NCI-H2196 (cell line): ENCODE data around the gene RAPGEFL1.
A peak's percentile ranks its signal among the peaks of the same experiment; 100 is the strongest.
"Not testable (repeated sequence)": the region's sequence is repeated elsewhere in the genome, so short reads cannot be mapped to it uniquely, and the experiment has no call there.

ENCODE experiments used
- DNase-seq: peaks from one replicate; lab custom pipeline; 2025; ENCODE audit not compliant: unreplicated experiment; lab: John Stamatoyannopoulos, UW

Gene RAPGEFL1

GRCh38 chr17:40198576-40198975 is 21.3 kb downstream of the RAPGEFL1 start:
- DNase-seq = no peak

- no peak for DNase-seq
Observed at GRCh38 chr17:40203131-40203530, 25.9 kb downstream of the RAPGEFL1 start.

GRCh38 chr17:40206193-40206592 is 28.9 kb downstream of the RAPGEFL1 start:
- DNase-seq = not testable (repeated sequence)

- no peak for DNase-seq
Observed at GRCh38 chr17:40209404-40210093, 32.3 kb downstream of the RAPGEFL1 start.

DNA sequence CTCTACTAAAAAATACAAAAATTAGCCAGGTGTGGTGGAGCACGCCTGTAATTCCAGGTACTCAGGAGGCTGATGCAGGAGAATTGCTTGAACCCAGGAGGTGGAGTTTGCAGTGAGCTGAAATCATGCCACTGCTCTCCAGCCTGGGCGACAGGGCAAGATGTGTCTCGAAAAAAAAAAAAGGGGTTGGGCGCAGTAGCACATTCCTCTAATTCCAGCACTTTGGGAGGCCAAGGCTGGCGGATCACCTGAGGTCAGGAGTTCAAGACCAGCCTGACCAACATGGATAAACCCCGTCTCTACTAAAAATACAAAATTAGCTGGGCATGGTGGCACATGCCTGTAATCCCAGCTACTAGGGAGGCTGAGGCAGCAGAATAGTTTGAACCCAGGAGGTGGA is 36.6 kb downstream of the RAPGEFL1 start:
- not testable (repeated sequence) for DNase-seq

GRCh38 chr17:40218006-40218739 is 40.9 kb downstream of the RAPGEFL1 start:
- DNase-seq = no peak

GRCh38 chr17:40218740-40219593 is 41.7 kb downstream of the RAPGEFL1 start, which contains the start of gene WIPF2:
WIPF2 (plus strand) TSS chr17:40219304; CDS start chr17:40256460, 37,156 bp downstream.
- peak; percentile 89 for DNase-seq

GRCh38 chr17:40219594-40220338 is 42.5 kb downstream of the RAPGEFL1 start:
- peak; percentile 25 for DNase-seq

DNA sequence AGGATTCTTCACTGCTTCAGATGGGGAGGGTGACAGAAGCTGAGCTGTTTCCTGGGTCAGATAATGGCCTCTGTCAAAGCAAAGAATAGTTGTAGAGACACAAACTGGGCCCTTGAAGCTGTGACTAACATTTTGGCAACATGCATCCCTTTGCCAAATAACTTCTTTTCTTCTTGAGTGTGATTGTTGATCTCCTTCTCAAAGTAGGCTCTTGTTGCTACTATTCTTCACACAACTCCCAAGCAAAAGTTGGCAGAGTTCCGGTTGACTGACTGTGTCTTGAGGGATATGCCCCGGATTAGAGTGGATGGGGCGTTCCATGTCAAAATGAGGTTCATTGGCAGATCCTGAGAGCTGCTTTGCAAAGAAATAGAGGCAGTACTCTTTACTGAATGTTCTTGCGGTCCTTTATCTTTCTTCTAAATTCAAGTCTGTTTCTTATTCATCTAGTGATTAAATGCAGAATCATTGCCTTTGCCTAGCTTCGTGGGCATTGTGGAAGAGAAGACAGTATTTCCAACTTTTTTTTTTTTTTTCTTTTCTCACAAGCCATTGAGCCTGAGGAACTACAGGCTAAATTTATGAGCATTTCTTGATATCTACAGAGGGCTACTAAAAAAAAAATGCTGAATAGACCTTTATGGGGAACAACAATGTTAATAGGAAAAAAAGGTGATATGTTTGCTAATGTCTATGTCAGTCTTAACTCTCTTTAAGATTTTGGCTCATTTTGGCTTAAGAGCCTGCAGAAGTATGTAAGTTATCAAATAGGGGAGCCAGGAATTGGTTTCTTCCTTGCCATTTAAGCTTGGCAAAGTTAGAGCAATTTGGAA is 47.7 kb downstream of the RAPGEFL1 start:
- no peak for DNase-seq

DNA sequence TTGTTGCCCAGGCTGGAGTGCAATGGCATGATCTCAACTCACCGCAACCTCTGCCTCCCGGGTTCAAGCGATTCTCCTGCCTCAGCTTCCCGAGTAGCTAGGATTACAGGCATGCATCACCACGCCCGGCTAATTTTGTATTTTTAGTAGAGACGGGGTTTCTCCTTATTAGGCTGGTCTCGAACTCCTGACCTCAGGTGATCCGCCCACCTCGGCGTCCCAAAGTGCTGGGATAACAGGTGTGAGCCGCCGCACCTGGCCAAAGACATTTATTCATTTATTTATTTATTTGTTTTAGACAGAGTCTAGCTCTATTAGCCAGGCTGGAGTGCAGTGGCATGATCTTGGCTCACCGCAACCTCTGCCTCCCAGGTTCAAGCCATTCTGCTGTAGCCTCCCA is 51.9 kb downstream of the RAPGEFL1 start:
- DNase-seq = not testable (repeated sequence)

GRCh38 chr17:40230670-40231069 is 53.4 kb downstream of the RAPGEFL1 start:
- no peak for DNase-seq

DNA sequence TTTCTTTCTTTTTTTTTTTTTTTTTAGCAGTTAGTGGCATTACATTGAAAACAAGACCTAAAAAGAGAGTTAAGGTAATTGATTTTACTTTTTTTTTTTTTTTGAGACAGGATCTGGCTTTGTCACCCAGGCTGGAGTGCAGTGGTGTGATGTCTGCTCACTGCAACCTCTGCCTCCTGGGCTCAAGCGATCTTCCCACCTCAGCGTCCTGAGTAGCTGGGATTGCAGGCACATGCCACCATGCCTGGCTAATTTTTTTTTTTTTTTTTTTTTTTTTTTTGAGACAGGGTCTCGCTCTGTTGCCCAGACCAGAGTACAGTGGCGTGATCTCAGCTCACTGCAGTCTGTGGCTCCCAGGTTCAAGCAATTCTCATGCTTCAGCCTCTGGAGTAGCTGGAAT is 54.7 kb downstream of the RAPGEFL1 start:
- DNase-seq = not testable (repeated sequence)

GRCh38 chr17:40241252-40241834 is 64.1 kb downstream of the RAPGEFL1 start:
- no peak for DNase-seq

- DNase-seq = no peak
Observed at GRCh38 chr17:40242774-40243173, 65.5 kb downstream of the RAPGEFL1 start.

- DNase-seq = no peak
Observed at GRCh38 chr17:40243761-40244160, 66.5 kb downstream of the RAPGEFL1 start.

GRCh38 chr17:40244255-40244654 is 67.0 kb downstream of the RAPGEFL1 start:
- DNase-seq = no peak
